Spleen (tissue), 11 donors: ENCODE results near the gene KSR2. TPM values are rescaled to one million over a fixed set of nuclear protein-coding genes. Genes with fewer than 3 reads are reported as not detected.

Experiments used
- DNase-seq: peaks from one replicate; pipeline ENCODE4 v3.0.0-alpha.2; 2020
- H3K27ac ChIP-seq, 8 donors: fragments of 200-600 bp; sonication (generic) in 7 of 8; 1 replicate in 4 of 8; 2 replicates in 4 of 8; pipeline versions ENCODE4 v1.5.0 to v1.8.0; 2016 to 2021; ENCODE audit warnings: inconsistent platforms in 4 of 8, mild to moderate bottlenecking in 4 of 8, moderate library complexity in 1 of 8
- H3K27me3 ChIP-seq, 7 donors: fragments of 200-600 bp; sonication (generic) in 6 of 7; replicated peaks in 1 of 7; 1 replicate in 4 of 7; 2 replicates in 3 of 7; pipeline versions ENCODE4 v1.5.0 to v1.8.0; 2016 to 2021; ENCODE audit warnings: inconsistent platforms in 3 of 7, mild to moderate bottlenecking in 1 of 7
- H3K36me3 ChIP-seq, 6 donors: fragments of 200-600 bp; sonication (generic) in 5 of 6; 1 replicate in 4 of 6; 2 replicates in 2 of 6; pipeline versions ENCODE4 v1.5.0 to v1.8.0; 2016 to 2021; ENCODE audit warnings: inconsistent platforms in 2 of 6
- H3K4me1 ChIP-seq, 6 donors: fragments of 200-600 bp; sonication (generic) in 5 of 6; 1 replicate in 3 of 6; 2 replicates in 3 of 6; pipeline versions ENCODE4 v1.5.0 to v1.8.0; 2016 to 2021; ENCODE audit warnings: inconsistent platforms in 3 of 6
- H3K4me3 ChIP-seq, 8 donors: fragments of 200-600 bp; sonication (generic) in 7 of 8; 1 replicate in 4 of 8; 2 replicates in 4 of 8; pipeline versions ENCODE4 v1.5.0 to v1.8.0; 2016 to 2021; ENCODE audit warnings: inconsistent platforms in 4 of 8, mild to moderate bottlenecking in 4 of 8, moderate library complexity in 2 of 8
- H3K9me3 ChIP-seq, 8 donors: fragments of 200-600 bp; sonication (generic) in 7 of 8; 1 replicate in 4 of 8; 2 replicates in 4 of 8; pipeline versions ENCODE4 v1.5.0 to v1.8.0; 2016 to 2021; ENCODE audit warnings: inconsistent platforms in 4 of 8
- CTCF ChIP-seq, 11 experiments: fragments of 200-600 bp in 7 of 11; fragments of 450-650 bp in 4 of 11; sonication (generic) in 4 of 11; IDR thresholded peaks in 8 of 11; conservative IDR thresholded peaks in 3 of 11; 1 replicate in 7 of 11; 2 replicates in 4 of 11; pipeline versions ENCODE4 v1.4.0 to v1.8.0; 2016 to 2021; ENCODE audit warnings: antibody characterized with exemption in 11 of 11, inconsistent platforms in 4 of 11, mild to moderate bottlenecking in 1 of 11
- POLR2A ChIP-seq, 3 donors: fragments of 450-650 bp; IDR thresholded peaks; one replicate each; pipeline ENCODE4 v1.5.1; 2017; ENCODE audit warnings: antibody characterized with exemption in 3 of 3, mild to moderate bottlenecking in 1 of 3
- POLR2AphosphoS5 ChIP-seq, 3 donors: sonication (generic); formaldehyde crosslinking; IDR thresholded peaks; one replicate each; pipeline ENCODE4 v1.5.1; 2017; ENCODE audit warnings: antibody characterized with exemption in 3 of 3
- WGBS, 5 donors: extraction: QIAGEN DNeasy Blood & Tissue Kit in 3 of 5; methylation state at CpG; one replicate each; pipeline versions ENCODE4 v1.1.5 to v1.1.7; 2013 to 2018; 5-methylcytosine and 5-hydroxymethylcytosine counted together
- intact Hi-C: fragments of 100-400 bp; cut with DNase I; formaldehyde crosslinking; loops from one replicate; pipeline ENCODE4 v1.15.0; 2023; ENCODE audit warnings: low total_unique reads
- polyA plus RNA-seq, 3 donors: library from polyadenylated mRNA; stranded (reverse); fragments of 200-250 nt; gene quantifications; one replicate each; pipeline ENCODE4 v1.2.1, GENCODE V29; 2013
- total RNA-seq, 7 donors: library from RNA; depleted of rRNA in 3 of 7; stranded (reverse); fragments of >200 nt in 3 of 7; fragmentation: NEBNext Ultra II Directional in 4 of 7; extraction: Animal tissue kit (Norgen Biotek cat#: 25700) in 4 of 7; gene quantifications; one replicate each; pipeline versions ENCODE4 v1.1.0 to v1.2.1, GENCODE V29; 2016 to 2021
- donor health status: healthy with polysubstance abuse.
- donor health status: DM: no; HTN: no; CAD: no; lungs with moderate emphysema.
- donor health status: DM: no; HTN: no; CAD: no.
- donor health status: Bipolar disorder and iron deficiency.
- donor health status: healthy.
- donor health status: DM: no; HTN: no; CAD: no.
- donor health status: DM: yes; HTN: yes; CAD: no.

Gene KSR2
- total and polyA plus RNA-seq, 10 donors = under 0.01 to 0.09 (median 0.02) TPM; not detected in 4

GRCh38 chr12:117485984-117486839 is 482.6 kb downstream of the KSR2 start:
- no peaks in the 10 kb centered on the region for H3K36me3 ChIP-seq
- intact Hi-C loops = no loop called here
- no peaks in the 10 kb centered on the region for H3K4me1 ChIP-seq
- peaks cover 0 to 12% (median 0%) of the 10 kb centered on the region in 8 donors for H3K9me3 ChIP-seq
- H3K27ac ChIP-seq = no peak overlapping the region
- DNase-seq = no peak
- WGBS, 5 donors = 64 to 72% (median 70%) methylated on average over 9 to 10 of the region's 10 CpGs
- no peak for TF ChIP-seq CTCF (IDR thresholded peaks at IDR 0.05 in 8 of 11, conservative IDR thresholded peaks at IDR 0.05 in 3 of 11)
- TF ChIP-seq POLR2AphosphoS5 (IDR thresholded peaks at IDR 0.05) = no peak
- TF ChIP-seq POLR2A (IDR thresholded peaks at IDR 0.05) = no peak
- H3K27me3 ChIP-seq = peaks cover 0 to 12% (median 0%) of the 10 kb centered on the region in 7 donors
- no peak overlapping the region for H3K4me3 ChIP-seq

GRCh38 chr12:117484901-117485300 is 483.9 kb downstream of the KSR2 start:
- H3K4me1 ChIP-seq = no peaks in the 10 kb centered on the region
- H3K9me3 ChIP-seq = peaks cover 0 to 12% (median 0%) of the 10 kb centered on the region in 8 donors
- 73 to 88% (median 83%) methylated on average over 3 of the region's 3 CpGs for WGBS, 5 donors
- no peaks in the 10 kb centered on the region for H3K36me3 ChIP-seq
- DNase-seq = no peak
- intact Hi-C loops = no loop called here
- no peak for TF ChIP-seq POLR2AphosphoS5 (IDR thresholded peaks at IDR 0.05)
- TF ChIP-seq POLR2A (IDR thresholded peaks at IDR 0.05) = no peak
- no peak for TF ChIP-seq CTCF (IDR thresholded peaks at IDR 0.05 in 8 of 11, conservative IDR thresholded peaks at IDR 0.05 in 3 of 11)
- no peak overlapping the region for H3K4me3 ChIP-seq
- H3K27ac ChIP-seq = no peak overlapping the region
- H3K27me3 ChIP-seq = peaks cover 0 to 19% (median 0%) of the 10 kb centered on the region in 7 donors

- no peak overlapping the region for H3K27ac ChIP-seq
- intact Hi-C loops = no loop called here
- TF ChIP-seq CTCF (IDR thresholded peaks at IDR 0.05 in 8 of 11, conservative IDR thresholded peaks at IDR 0.05 in 3 of 11) (no peak), POLR2AphosphoS5 (IDR thresholded peaks at IDR 0.05) (no peak), POLR2A (IDR thresholded peaks at IDR 0.05) (no peak)
- peaks cover 0 to 12% (median 0%) of the 10 kb centered on the region in 8 donors for H3K9me3 ChIP-seq
- H3K36me3 ChIP-seq = no peaks in the 10 kb centered on the region
- H3K4me3 ChIP-seq = no peak overlapping the region
- DNase-seq = no peak
- no peaks in the 10 kb centered on the region for H3K4me1 ChIP-seq
- H3K27me3 ChIP-seq = peaks cover 0 to 24% (median 0%) of the 10 kb centered on the region in 7 donors
- WGBS, 5 donors = 70 to 87% (median 84%) methylated on average over 5 of the region's 5 CpGs
Observed at GRCh38 chr12:117483501-117483900, 485.3 kb downstream of the KSR2 start.

- 50 to 87% (median 84%) methylated on average over 1 of the region's 1 CpG; no CpG with 5 or more reads in 1 of the 5 donors for WGBS, 5 donors
- Histone ChIP-seq H3K36me3 (no peaks in the 10 kb centered on the region), H3K4me1 (no peaks in the 10 kb centered on the region), H3K9me3 (peaks cover 0 to 12% (median 0%) of the 10 kb centered on the region in 8 donors), H3K4me3 (no peak overlapping the region), H3K27me3 (peaks cover 0 to 21% (median 0%) of the 10 kb centered on the region in 7 donors), H3K27ac (no peak overlapping the region)
- DNase-seq = no peak
- intact Hi-C loops = no loop called here
- TF ChIP-seq CTCF (IDR thresholded peaks at IDR 0.05 in 8 of 11, conservative IDR thresholded peaks at IDR 0.05 in 3 of 11) (no peak), POLR2AphosphoS5 (IDR thresholded peaks at IDR 0.05) (no peak), POLR2A (IDR thresholded peaks at IDR 0.05) (no peak)
Observed at GRCh38 chr12:117481470-117481869, 487.3 kb downstream of the KSR2 start.
